ENCODE measurements around the gene CCNK.

CCNK gene

GRCh38 chr14:99543370-99543769 lies 62.2 kb downstream of the CCNK start:
- Histone ChIP-seq H3K4me1 (ENCODE audit: insufficient read depth, low read length, severe bottlenecking) (no peaks in the 10 kb centered on the region), H3K4me2 (ENCODE audit: low read length) (no peak overlapping the region), H4K20me1 (ENCODE audit: insufficient read depth, low read length) (no peaks in the 10 kb centered on the region), H3K79me2 (ENCODE audit: insufficient read depth, low read length) (no peaks in the 10 kb centered on the region), H3K9me3 (ENCODE audit: low read length) (no peaks in the 10 kb centered on the region), H3K9me2 (ENCODE audit: low read depth, low read length) (no peaks in the 10 kb centered on the region), H3K4me3 (ENCODE audit: low read depth, low read length, poor library complexity, severe bottlenecking) (no peak overlapping the region), H3K9ac (ENCODE audit: low read length) (no peak overlapping the region), H3K27me3 (ENCODE audit: insufficient read depth, low read length) (no peaks in the 10 kb centered on the region), H3F3A (ENCODE audit: insufficient read depth, low read length) (no peaks in the 10 kb centered on the region), H2AFZ (ENCODE audit: low read length) (no peak overlapping the region), H3K27ac (ENCODE audit: low read depth, low read length, poor library complexity, severe bottlenecking) (no peak overlapping the region), H3K36me3 (ENCODE audit: insufficient read depth, low read length) (no peaks in the 10 kb centered on the region)
- TF ChIP-seq, protein P1, sequence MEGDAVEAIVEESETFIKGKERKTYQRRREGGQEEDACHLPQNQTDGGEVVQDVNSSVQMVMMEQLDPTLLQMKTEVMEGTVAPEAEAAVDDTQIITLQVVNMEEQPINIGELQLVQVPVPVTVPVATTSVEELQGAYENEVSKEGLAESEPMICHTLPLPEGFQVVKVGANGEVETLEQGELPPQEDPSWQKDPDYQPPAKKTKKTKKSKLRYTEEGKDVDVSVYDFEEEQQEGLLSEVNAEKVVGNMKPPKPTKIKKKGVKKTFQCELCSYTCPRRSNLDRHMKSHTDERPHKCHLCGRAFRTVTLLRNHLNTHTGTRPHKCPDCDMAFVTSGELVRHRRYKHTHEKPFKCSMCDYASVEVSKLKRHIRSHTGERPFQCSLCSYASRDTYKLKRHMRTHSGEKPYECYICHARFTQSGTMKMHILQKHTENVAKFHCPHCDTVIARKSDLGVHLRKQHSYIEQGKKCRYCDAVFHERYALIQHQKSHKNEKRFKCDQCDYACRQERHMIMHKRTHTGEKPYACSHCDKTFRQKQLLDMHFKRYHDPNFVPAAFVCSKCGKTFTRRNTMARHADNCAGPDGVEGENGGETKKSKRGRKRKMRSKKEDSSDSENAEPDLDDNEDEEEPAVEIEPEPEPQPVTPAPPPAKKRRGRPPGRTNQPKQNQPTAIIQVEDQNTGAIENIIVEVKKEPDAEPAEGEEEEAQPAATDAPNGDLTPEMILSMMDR (IDR thresholded peaks at IDR 0.05; ENCODE audit: low read length) = no peak
- TF ChIP-seq EZH2 (IDR thresholded peaks at IDR 0.05; ENCODE audit: borderline replicate concordance, low read length) = no peak

GRCh38 chr14:99543985-99544384 lies 62.8 kb downstream of the CCNK start:
- Histone ChIP-seq H3F3A (ENCODE audit: insufficient read depth, low read length) (no peaks in the 10 kb centered on the region), H3K9me2 (ENCODE audit: low read depth, low read length) (no peaks in the 10 kb centered on the region), H3K36me3 (ENCODE audit: insufficient read depth, low read length) (no peaks in the 10 kb centered on the region), H3K79me2 (ENCODE audit: insufficient read depth, low read length) (no peaks in the 10 kb centered on the region), H3K27me3 (ENCODE audit: insufficient read depth, low read length) (no peaks in the 10 kb centered on the region), H3K9ac (ENCODE audit: low read length) (no peak overlapping the region), H4K20me1 (ENCODE audit: insufficient read depth, low read length) (no peaks in the 10 kb centered on the region), H3K4me3 (ENCODE audit: low read depth, low read length, poor library complexity, severe bottlenecking) (no peak overlapping the region), H3K4me1 (ENCODE audit: insufficient read depth, low read length, severe bottlenecking) (no peaks in the 10 kb centered on the region), H3K27ac (ENCODE audit: low read depth, low read length, poor library complexity, severe bottlenecking) (no peak overlapping the region), H3K4me2 (ENCODE audit: low read length) (no peak overlapping the region), H2AFZ (ENCODE audit: low read length) (no peak overlapping the region), H3K9me3 (ENCODE audit: low read length) (no peaks in the 10 kb centered on the region)
- TF ChIP-seq EZH2 (IDR thresholded peaks at IDR 0.05; ENCODE audit: borderline replicate concordance, low read length) = no peak
- TF ChIP-seq, protein P1 (IDR thresholded peaks at IDR 0.05; ENCODE audit: low read length) = no peak

DNA sequence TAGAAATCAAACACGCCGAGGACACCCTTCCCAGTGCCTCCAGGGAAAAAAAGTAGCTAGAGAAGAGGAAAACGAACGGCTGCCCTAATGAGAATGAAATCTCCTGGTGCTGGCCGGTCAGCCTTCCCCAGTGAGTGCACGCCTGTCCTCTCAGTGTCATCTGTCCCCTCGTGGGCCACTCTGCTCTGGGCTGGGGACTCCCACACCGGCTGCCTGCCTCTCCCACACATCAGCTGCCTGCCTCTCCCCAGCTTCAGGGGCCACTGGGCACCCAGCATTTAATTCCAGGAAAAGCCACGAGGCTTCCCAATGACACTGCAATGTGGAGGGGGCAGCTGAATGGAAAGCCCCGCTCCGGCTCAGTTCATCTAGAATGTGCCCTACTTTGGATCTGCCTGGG lies 63.8 kb downstream of the CCNK start:
- Histone ChIP-seq H3K9me3 (ENCODE audit: low read length) (no peaks in the 10 kb centered on the region), H3K4me2 (ENCODE audit: low read length) (no peak overlapping the region), H2AFZ (ENCODE audit: low read length) (no peak overlapping the region), H3K79me2 (ENCODE audit: insufficient read depth, low read length) (no peaks in the 10 kb centered on the region), H3K27me3 (ENCODE audit: insufficient read depth, low read length) (no peaks in the 10 kb centered on the region), H3F3A (ENCODE audit: insufficient read depth, low read length) (no peaks in the 10 kb centered on the region), H3K27ac (ENCODE audit: low read depth, low read length, poor library complexity, severe bottlenecking) (no peak overlapping the region), H3K9ac (ENCODE audit: low read length) (no peak overlapping the region), H3K36me3 (ENCODE audit: insufficient read depth, low read length) (no peaks in the 10 kb centered on the region), H4K20me1 (ENCODE audit: insufficient read depth, low read length) (no peaks in the 10 kb centered on the region), H3K4me1 (ENCODE audit: insufficient read depth, low read length, severe bottlenecking) (no peaks in the 10 kb centered on the region), H3K4me3 (ENCODE audit: low read depth, low read length, poor library complexity, severe bottlenecking) (no peak overlapping the region), H3K9me2 (ENCODE audit: low read depth, low read length) (no peaks in the 10 kb centered on the region)
- no peak for TF ChIP-seq EZH2 (IDR thresholded peaks at IDR 0.05; ENCODE audit: borderline replicate concordance, low read length)
- TF ChIP-seq, protein P1 (IDR thresholded peaks at IDR 0.05; ENCODE audit: low read length) = no peak
